ENCODE data around the gene DENND5A. TPM values are rescaled to one million over a fixed set of nuclear protein-coding genes. Genes with fewer than 3 reads are reported as not detected.

Gene DENND5A
- total RNA-seq, 4 donors from 2014 or later: 18.9 to 117 (median 22.7) TPM

DNA sequence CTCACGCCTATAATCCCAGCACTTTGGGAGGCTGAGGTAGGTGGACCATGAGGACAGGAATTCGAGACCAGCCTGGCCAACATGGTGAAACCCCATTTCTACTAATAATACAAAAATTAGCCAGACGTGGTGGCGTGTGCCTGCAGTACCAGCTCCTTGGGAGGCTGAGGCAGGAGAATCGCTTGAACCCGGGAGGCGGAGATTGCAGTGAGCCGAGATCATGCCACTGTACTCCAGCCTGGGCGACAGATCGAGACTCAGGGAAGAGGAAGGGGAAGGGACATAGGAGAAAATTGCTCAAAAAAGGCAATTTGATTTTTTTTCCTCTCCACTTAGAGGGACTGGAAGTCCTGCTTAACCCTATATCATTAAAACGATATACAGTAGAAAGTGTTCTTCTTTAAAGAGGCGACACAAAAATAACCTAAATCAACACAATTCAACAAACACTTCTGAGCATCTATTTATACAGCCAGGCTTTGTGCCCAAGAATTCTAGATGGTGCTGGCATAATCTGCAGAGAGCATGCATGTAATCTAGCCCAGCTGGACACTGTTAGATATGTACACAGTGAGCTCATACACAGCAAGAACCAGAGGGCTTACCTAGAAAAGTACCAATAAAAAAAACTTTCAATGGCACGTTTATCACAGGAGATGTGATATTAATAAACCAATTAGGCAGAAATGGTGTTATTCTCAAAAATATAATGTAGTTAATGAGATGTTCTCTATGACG, 20.9 kb upstream of the DENND5A start:
- in situ Hi-C loops (cut with MboI; ENCODE audit: low pct_ligation_motif_present in 1 of 4, low pct_unique_long_range_greater_than_20kb in 1 of 4, low sequenced_read_pairs in 3 of 4) (no loop called here), intact Hi-C loops (cut with DNase I; ENCODE audit: low total_unique reads) (no loop called here)
- DNase-seq: no peak
- Histone ChIP-seq H3K27ac (no peak overlapping the region), H3K4me3 (no peak overlapping the region), H3K27me3 (no peaks in the 10 kb centered on the region), H3K4me1 (peaks cover 0 to under 1% (median under 1%) of the 10 kb centered on the region in 4 donors), H3K9me3 (no peaks in the 10 kb centered on the region), H3K36me3 (peaks cover 0 to 5% (median 0%) of the 10 kb centered on the region in 4 donors)
- WGBS, 2 donors (ENCODE audit: low coverage in 1 of 2): 92 to 93% methylated on average over 14 of the region's 14 CpGs
- TF ChIP-seq EP300 (IDR thresholded peaks at IDR 0.05; ENCODE audit: low read depth) (no peak), POLR2A (IDR thresholded peaks at IDR 0.05) (no peak), POLR2AphosphoS5 (IDR thresholded peaks at IDR 0.05) (no peak)
- TF ChIP-seq, protein P1, sequence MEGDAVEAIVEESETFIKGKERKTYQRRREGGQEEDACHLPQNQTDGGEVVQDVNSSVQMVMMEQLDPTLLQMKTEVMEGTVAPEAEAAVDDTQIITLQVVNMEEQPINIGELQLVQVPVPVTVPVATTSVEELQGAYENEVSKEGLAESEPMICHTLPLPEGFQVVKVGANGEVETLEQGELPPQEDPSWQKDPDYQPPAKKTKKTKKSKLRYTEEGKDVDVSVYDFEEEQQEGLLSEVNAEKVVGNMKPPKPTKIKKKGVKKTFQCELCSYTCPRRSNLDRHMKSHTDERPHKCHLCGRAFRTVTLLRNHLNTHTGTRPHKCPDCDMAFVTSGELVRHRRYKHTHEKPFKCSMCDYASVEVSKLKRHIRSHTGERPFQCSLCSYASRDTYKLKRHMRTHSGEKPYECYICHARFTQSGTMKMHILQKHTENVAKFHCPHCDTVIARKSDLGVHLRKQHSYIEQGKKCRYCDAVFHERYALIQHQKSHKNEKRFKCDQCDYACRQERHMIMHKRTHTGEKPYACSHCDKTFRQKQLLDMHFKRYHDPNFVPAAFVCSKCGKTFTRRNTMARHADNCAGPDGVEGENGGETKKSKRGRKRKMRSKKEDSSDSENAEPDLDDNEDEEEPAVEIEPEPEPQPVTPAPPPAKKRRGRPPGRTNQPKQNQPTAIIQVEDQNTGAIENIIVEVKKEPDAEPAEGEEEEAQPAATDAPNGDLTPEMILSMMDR (IDR thresholded peaks at IDR 0.05): no peak

DNA sequence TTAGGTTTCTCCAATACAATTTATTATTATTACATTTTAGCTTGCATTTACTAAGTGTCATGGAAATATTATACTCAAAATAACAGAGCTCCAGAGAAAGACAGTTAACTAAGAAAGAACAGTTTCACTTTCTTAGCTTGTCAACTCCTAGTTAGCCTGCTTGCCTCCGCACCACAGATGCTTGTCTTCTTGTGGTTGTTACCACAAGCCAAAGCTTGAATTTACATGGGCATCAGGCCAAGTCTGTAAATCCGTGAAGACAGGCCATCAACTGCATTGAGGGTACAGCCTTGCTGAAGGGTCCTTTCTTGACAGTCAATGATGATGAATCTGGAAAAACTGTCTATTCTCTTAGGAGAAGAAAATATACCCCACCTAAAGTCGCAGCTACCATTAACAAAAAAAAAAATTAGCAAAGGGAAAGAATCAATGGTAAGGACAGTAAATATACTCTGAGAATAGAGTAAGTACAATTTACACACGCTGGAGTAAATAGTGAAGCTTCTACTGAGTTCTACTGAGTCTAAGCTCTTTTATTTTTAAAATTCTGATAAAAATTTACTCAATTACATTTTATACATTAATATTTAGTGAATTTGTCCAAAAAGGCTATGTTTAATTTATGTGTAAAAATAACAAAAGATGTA, 15.6 kb upstream of the DENND5A start:
- 24 to 34% methylated on average over 4 of the region's 4 CpGs for WGBS, 2 donors (ENCODE audit: low coverage in 1 of 2)
- peak; percentile 45 for DNase-seq
- H3K36me3 ChIP-seq: peaks cover 0 to 5% (median 0%) of the 10 kb centered on the region in 4 donors
- intact Hi-C loops (cut with DNase I; ENCODE audit: low total_unique reads): no loop called here
- in situ Hi-C loops (cut with MboI; ENCODE audit: low pct_ligation_motif_present in 1 of 4, low pct_unique_long_range_greater_than_20kb in 1 of 4, low sequenced_read_pairs in 3 of 4): no loop called here
- no peaks in the 10 kb centered on the region for H3K9me3 ChIP-seq
- H3K27me3 ChIP-seq: no peaks in the 10 kb centered on the region
- no peak overlapping the region for H3K27ac ChIP-seq
- peaks cover 0 to 9% (median 4%) of the 10 kb centered on the region in 4 donors for H3K4me1 ChIP-seq
- no peak overlapping the region for H3K4me3 ChIP-seq
- TF ChIP-seq, protein P1 (IDR thresholded peaks at IDR 0.05): no peak
- TF ChIP-seq POLR2AphosphoS5 (IDR thresholded peaks at IDR 0.05) (no peak), POLR2A (IDR thresholded peaks at IDR 0.05) (no peak), EP300 (IDR thresholded peaks at IDR 0.05; ENCODE audit: low read depth) (no peak)

GRCh38 chr11:9277176-9277575, 12.0 kb upstream of the DENND5A start:
- intact Hi-C loops (cut with DNase I; ENCODE audit: low total_unique reads): no loop called here
- no peaks in the 10 kb centered on the region for H3K27me3 ChIP-seq

DNA sequence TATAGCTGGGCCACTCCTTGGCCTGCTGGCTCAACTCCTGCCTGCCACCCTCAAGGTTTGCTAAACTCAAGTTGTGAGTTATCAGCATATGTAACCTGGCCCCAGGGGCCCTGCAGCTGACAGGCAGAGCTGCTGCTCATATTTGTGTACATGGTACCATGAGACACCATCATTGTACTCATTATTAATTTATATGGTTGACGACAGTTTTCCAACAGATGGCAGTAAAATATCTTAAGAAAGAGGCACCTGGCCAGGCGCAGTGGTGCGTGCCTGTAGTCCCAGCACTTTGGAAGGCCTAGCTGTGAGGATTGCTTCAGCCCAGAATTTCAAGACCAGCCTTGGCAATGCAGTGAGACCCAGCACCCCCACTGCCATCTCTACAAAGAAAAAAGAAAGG, 11.4 kb upstream of the DENND5A start:
- Histone ChIP-seq H3K27ac (no peak overlapping the region), H3K4me1 (peaks cover 0 to 17% (median 4%) of the 10 kb centered on the region in 4 donors), H3K27me3 (no peaks in the 10 kb centered on the region), H3K36me3 (peaks cover 0 to 5% (median 0%) of the 10 kb centered on the region in 4 donors), H3K9me3 (no peaks in the 10 kb centered on the region), H3K4me3 (no peak overlapping the region)
- DNase-seq: no peak
- in situ Hi-C loops (cut with MboI; ENCODE audit: low pct_ligation_motif_present in 1 of 4, low pct_unique_long_range_greater_than_20kb in 1 of 4, low sequenced_read_pairs in 3 of 4) (no loop called here), intact Hi-C loops (cut with DNase I; ENCODE audit: low total_unique reads) (no loop called here)
- TF ChIP-seq, protein P1 (IDR thresholded peaks at IDR 0.05): no peak
- TF ChIP-seq POLR2A (IDR thresholded peaks at IDR 0.05): no peak
- no peak for TF ChIP-seq POLR2AphosphoS5 (IDR thresholded peaks at IDR 0.05)
- TF ChIP-seq EP300 (IDR thresholded peaks at IDR 0.05; ENCODE audit: low read depth): no peak
- WGBS, 2 donors (ENCODE audit: low coverage in 1 of 2): 85% methylated on average over 3 of the region's 3 CpGs; no CpG with 5 or more reads in 1 of the 2 donors

More at GRCh38 chr11:9277176-9277575, 12.0 kb upstream of the DENND5A start:
- 83 to 99% methylated on average over 2 to 8 of the region's 8 CpGs for WGBS, 2 donors (ENCODE audit: low coverage in 1 of 2)
- no peaks in the 10 kb centered on the region for H3K9me3 ChIP-seq
- H3K36me3 ChIP-seq: peaks cover 0 to 5% (median 0%) of the 10 kb centered on the region in 4 donors
- TF ChIP-seq POLR2AphosphoS5 (IDR thresholded peaks at IDR 0.05) (no peak), POLR2A (IDR thresholded peaks at IDR 0.05) (no peak), EP300 (IDR thresholded peaks at IDR 0.05; ENCODE audit: low read depth) (no peak)
- TF ChIP-seq, protein P1 (IDR thresholded peaks at IDR 0.05): no peak
- in situ Hi-C loops (cut with MboI; ENCODE audit: low pct_ligation_motif_present in 1 of 4, low pct_unique_long_range_greater_than_20kb in 1 of 4, low sequenced_read_pairs in 3 of 4): no loop called here
- no peak overlapping the region for H3K4me3 ChIP-seq
- no peak overlapping the region for H3K27ac ChIP-seq
- no peak for DNase-seq
- peaks cover 0 to 17% (median 4%) of the 10 kb centered on the region in 4 donors for H3K4me1 ChIP-seq
